Trophoblast cell (in vitro differentiated cells and primary cell): ENCODE data around the gene ZC3H12C.

Source experiments
- DNase-seq, 2 donors: peaks; one replicate each; pipeline ENCODE4 v3.0.0-alpha.2; 2016
- H2AFZ ChIP-seq: 2 replicates; pipeline ENCODE4 v1.6.1; 2013; ENCODE audit warnings: low read length, moderate library complexity, mild to moderate bottlenecking; ENCODE audit not compliant: insufficient read depth, poor library complexity
- H2AK5ac ChIP-seq: 2 replicates; pipeline ENCODE4 v1.6.1; 2013; ENCODE audit warnings: mild to moderate bottlenecking, low read length
- H2BK120ac ChIP-seq: 2 replicates; pipeline ENCODE4 v1.6.1; 2013; ENCODE audit warnings: low read length, mild to moderate bottlenecking, moderate library complexity; ENCODE audit not compliant: insufficient read depth, poor library complexity
- H2BK12ac ChIP-seq: 2 replicates; pipeline ENCODE4 v1.6.1; 2013; ENCODE audit warnings: mild to moderate bottlenecking, low read length, moderate library complexity
- H2BK5ac ChIP-seq: 2 replicates; pipeline ENCODE4 v1.6.1; 2013; ENCODE audit warnings: low read length, low read depth, moderate library complexity, mild to moderate bottlenecking; ENCODE audit not compliant: poor library complexity
- H3K14ac ChIP-seq: 2 replicates; pipeline ENCODE4 v1.6.1; 2013; ENCODE audit warnings: mild to moderate bottlenecking, low read length
- H3K18ac ChIP-seq: 2 replicates; pipeline ENCODE4 v1.6.1; 2013; ENCODE audit warnings: mild to moderate bottlenecking, low read length
- H3K23ac ChIP-seq: 2 replicates; pipeline ENCODE4 v1.6.1; 2013; ENCODE audit warnings: low read length
- H3K27ac ChIP-seq: 2 replicates; pipeline ENCODE4 v1.5.1; 2013; ENCODE audit warnings: low read depth, mild to moderate bottlenecking, inconsistent platforms, low read length, moderate library complexity
- H3K27me3 ChIP-seq: 2 replicates; pipeline ENCODE4 v1.6.1; 2013; ENCODE audit warnings: inconsistent platforms, mild to moderate bottlenecking, low read length, moderate library complexity; ENCODE audit not compliant: insufficient read depth
- H3K36me3 ChIP-seq, 2 experiments: 1 replicate in 1 of 2; 2 replicates in 1 of 2; pipeline ENCODE4 v1.6.1; 2013; ENCODE audit warnings: low read length in 2 of 2, mild to moderate bottlenecking in 2 of 2, moderate library complexity in 1 of 2; ENCODE audit not compliant: insufficient read depth in 2 of 2, control insufficient read depth in 1 of 2
- H3K4ac ChIP-seq: 2 replicates; pipeline ENCODE4 v1.6.1; 2013; ENCODE audit warnings: low read depth, mild to moderate bottlenecking, low read length, moderate library complexity
- H3K4me1 ChIP-seq, 2 experiments: 1 replicate in 1 of 2; 2 replicates in 1 of 2; pipeline ENCODE4 v1.6.1; 2013; ENCODE audit warnings: low read length in 2 of 2, mild to moderate bottlenecking in 2 of 2, moderate library complexity in 1 of 2; ENCODE audit not compliant: insufficient read depth in 2 of 2, control insufficient read depth in 1 of 2
- H3K4me2 ChIP-seq: 2 replicates; pipeline ENCODE4 v1.6.1; 2013; ENCODE audit warnings: inconsistent platforms, mild to moderate bottlenecking, low read length, moderate library complexity
- H3K4me3 ChIP-seq: 2 replicates; pipeline ENCODE4 v1.5.1; 2013; ENCODE audit warnings: mild to moderate bottlenecking, low read depth, low read length, inconsistent platforms
- H3K79me1 ChIP-seq: one replicate; pipeline ENCODE4 v1.6.1; 2013; ENCODE audit warnings: low read length
- H3K79me2 ChIP-seq: 2 replicates; pipeline ENCODE4 v1.6.1; 2013; ENCODE audit warnings: low read length, mild to moderate bottlenecking; ENCODE audit not compliant: control insufficient read depth, insufficient read depth, poor library complexity
- H3K9ac ChIP-seq: 2 replicates; pipeline ENCODE4 v1.6.1; 2013; ENCODE audit warnings: mild to moderate bottlenecking, low read length
- H3K9me3 ChIP-seq: 2 replicates; pipeline ENCODE4 v1.6.1; 2013; ENCODE audit warnings: low read depth, mild to moderate bottlenecking, control low read depth, inconsistent platforms, low read length; ENCODE audit not compliant: insufficient read depth
- H4K12ac ChIP-seq: 2 replicates; pipeline ENCODE4 v1.6.1; 2013; ENCODE audit warnings: low read depth, mild to moderate bottlenecking, low read length, moderate library complexity
- H4K8ac ChIP-seq: 2 replicates; pipeline ENCODE4 v1.6.1; 2013; ENCODE audit warnings: low read depth, mild to moderate bottlenecking, low read length, moderate library complexity
- H4K91ac ChIP-seq: one replicate; pipeline ENCODE4 v1.6.1; 2013; ENCODE audit warnings: low read depth, mild to moderate bottlenecking, low read length, moderate library complexity
- WGBS: extraction: QIAGEN DNeasy Blood & Tissue Kit; methylation state at CpG from one replicate; pipeline ENCODE4 v1.1.7; 2013; ENCODE audit warnings: missing lambda C conversion rate; ENCODE audit not compliant: insufficient read length, insufficient coverage; ENCODE audit errors: extremely low coverage; 5-methylcytosine and 5-hydroxymethylcytosine counted together

ZC3H12C gene

DNA sequence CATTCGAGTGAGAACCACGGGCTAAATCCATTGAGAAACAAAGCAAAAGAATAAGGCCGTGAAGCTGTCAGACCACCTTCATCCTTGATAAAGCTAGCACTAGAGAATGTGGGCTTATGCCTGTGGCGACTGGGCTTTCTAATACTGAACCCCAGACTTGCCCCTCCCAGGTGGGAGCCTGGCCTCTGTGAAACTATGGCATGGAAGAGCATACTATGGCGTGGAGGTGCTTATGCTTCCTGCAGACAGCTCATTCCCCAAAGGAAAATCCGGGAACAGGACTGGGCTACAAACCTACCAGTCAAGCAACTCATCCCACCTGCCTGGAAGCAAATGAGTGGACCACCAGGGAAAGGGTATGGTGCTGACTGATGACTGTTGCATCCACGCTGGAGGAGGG, 92.4 kb downstream of the ZC3H12C start:
- H3K4ac ChIP-seq: no peak overlapping the region
- H3K4me2 ChIP-seq: no peak overlapping the region
- no peak overlapping the region for H4K8ac ChIP-seq
- H3K23ac ChIP-seq: no peak overlapping the region
- H4K91ac ChIP-seq: no peak overlapping the region
- H3K14ac ChIP-seq: no peak overlapping the region
- H3K27me3 ChIP-seq: no peaks in the 10 kb centered on the region
- H3K79me2 ChIP-seq: no peaks in the 10 kb centered on the region
- no peak overlapping the region for H2AK5ac ChIP-seq
- no peak overlapping the region for H2BK5ac ChIP-seq
- H3K9ac ChIP-seq: no peak overlapping the region
- no peak overlapping the region for H3K4me3 ChIP-seq
- H3K4me1 ChIP-seq: no peaks in the 10 kb centered on the region
- DNase-seq: no peak
- H3K9me3 ChIP-seq: no peaks in the 10 kb centered on the region
- H4K12ac ChIP-seq: no peak overlapping the region
- H2BK12ac ChIP-seq: no peak overlapping the region
- H3K36me3 ChIP-seq: peaks cover 6 to 7% of the 10 kb centered on the region in 2 experiments
- H3K27ac ChIP-seq: no peak overlapping the region
- no peak overlapping the region for H3K18ac ChIP-seq
- H3K79me1 ChIP-seq: no peaks in the 10 kb centered on the region
- WGBS: no CpG with 5 or more reads among the region's 7 CpGs
- H2BK120ac ChIP-seq: no peak overlapping the region
- no peak overlapping the region for H2AFZ ChIP-seq

DNA sequence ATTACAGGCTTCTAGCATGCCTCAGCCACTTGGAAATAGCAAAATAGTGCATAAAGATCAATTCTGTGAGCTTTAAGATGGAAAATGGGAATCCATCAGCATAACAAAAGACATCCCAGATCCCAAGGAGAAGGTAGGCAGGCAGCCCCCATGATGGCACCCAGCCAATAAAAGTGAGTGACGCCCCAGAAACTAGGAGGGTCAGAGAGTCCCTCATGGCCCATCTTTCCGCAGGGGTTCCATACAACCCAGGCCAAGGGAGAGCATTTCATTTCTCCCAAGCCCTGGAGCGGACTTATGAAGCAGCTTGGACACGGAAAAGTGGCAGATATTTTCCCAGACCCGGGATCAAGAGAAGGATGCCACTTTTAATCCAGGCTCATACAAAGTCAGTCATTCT, 93.3 kb downstream of the ZC3H12C start:
- Histone ChIP-seq H3K9me3 (no peaks in the 10 kb centered on the region), H3K27ac (no peak overlapping the region), H4K8ac (no peak overlapping the region), H3K4me3 (no peak overlapping the region), H3K36me3 (peaks cover 6 to 7% of the 10 kb centered on the region in 2 experiments), H3K14ac (no peak overlapping the region), H2BK12ac (no peak overlapping the region), H3K4ac (no peak overlapping the region), H4K12ac (no peak overlapping the region), H2BK120ac (no peak overlapping the region), H4K91ac (no peak overlapping the region), H3K27me3 (no peaks in the 10 kb centered on the region), H2AK5ac (no peak overlapping the region), H3K4me1 (no peaks in the 10 kb centered on the region), H3K79me1 (no peaks in the 10 kb centered on the region), H3K9ac (no peak overlapping the region), H3K4me2 (no peak overlapping the region), H3K18ac (no peak overlapping the region), H2AFZ (no peak overlapping the region), H3K79me2 (no peaks in the 10 kb centered on the region), H2BK5ac (no peak overlapping the region), H3K23ac (no peak overlapping the region)
- no peak for DNase-seq
- no CpG with 5 or more reads among the region's 5 CpGs for WGBS

GRCh38 chr11:110186867-110187266, 93.7 kb downstream of the ZC3H12C start:
- Histone ChIP-seq H2BK5ac (no peak overlapping the region), H2BK12ac (no peak overlapping the region), H3K18ac (no peak overlapping the region), H4K91ac (no peak overlapping the region), H3K79me2 (no peaks in the 10 kb centered on the region), H4K12ac (no peak overlapping the region), H3K79me1 (no peaks in the 10 kb centered on the region), H3K14ac (no peak overlapping the region), H2AK5ac (no peak overlapping the region), H3K4ac (no peak overlapping the region), H3K27me3 (no peaks in the 10 kb centered on the region), H3K4me2 (no peak overlapping the region), H2AFZ (no peak overlapping the region), H3K27ac (no peak overlapping the region), H4K8ac (no peak overlapping the region), H3K23ac (no peak overlapping the region), H2BK120ac (no peak overlapping the region), H3K9ac (no peak overlapping the region), H3K9me3 (no peaks in the 10 kb centered on the region), H3K36me3 (peaks cover 6 to 7% of the 10 kb centered on the region in 2 experiments), H3K4me3 (no peak overlapping the region), H3K4me1 (no peaks in the 10 kb centered on the region)
- no CpG with 5 or more reads among the region's 4 CpGs for WGBS
- no peak for DNase-seq

- DNase-seq: no peak
- H3K4me2 ChIP-seq: no peak overlapping the region
- H3K23ac ChIP-seq: no peak overlapping the region
- H3K79me2 ChIP-seq: no peaks in the 10 kb centered on the region
- no peaks in the 10 kb centered on the region for H3K4me1 ChIP-seq
- H4K91ac ChIP-seq: no peak overlapping the region
- H3K4me3 ChIP-seq: no peak overlapping the region
- no peak overlapping the region for H4K8ac ChIP-seq
- no peak overlapping the region for H2AFZ ChIP-seq
- H3K9ac ChIP-seq: no peak overlapping the region
- no peak overlapping the region for H2BK12ac ChIP-seq
- WGBS: no CpG with 5 or more reads among the region's 6 CpGs
- H3K14ac ChIP-seq: no peak overlapping the region
- H4K12ac ChIP-seq: no peak overlapping the region
- H3K27me3 ChIP-seq: no peaks in the 10 kb centered on the region
- no peak overlapping the region for H3K18ac ChIP-seq
- no peak overlapping the region for H3K4ac ChIP-seq
- H3K79me1 ChIP-seq: no peaks in the 10 kb centered on the region
- no peak overlapping the region for H3K27ac ChIP-seq
- no peak overlapping the region for H2BK120ac ChIP-seq
- no peaks in the 10 kb centered on the region for H3K9me3 ChIP-seq
- no peak overlapping the region for H2BK5ac ChIP-seq
- peaks cover 6 to 7% of the 10 kb centered on the region in 2 experiments for H3K36me3 ChIP-seq
- H2AK5ac ChIP-seq: no peak overlapping the region
These were observed 94.5 kb downstream of the ZC3H12C start for GRCh38 chr11:110187731-110188130.
